Mesenchymal stem cell (in vitro differentiated cells and primary cell): ENCODE data around the gene TRIM22.
"Not testable (repeated sequence)": the region's sequence is repeated elsewhere in the genome, so short reads cannot be mapped to it uniquely, and the experiment has no call there.

Experiments
- DNase-seq: peaks from one replicate; pipeline ENCODE4 v3.0.0-alpha.2; 2013
- H2AFZ ChIP-seq: one replicate; pipeline ENCODE4 v1.6.1; 2013; ENCODE audit warnings: low read depth, mild to moderate bottlenecking, control low read depth, inconsistent platforms, low read length, moderate library complexity
- H2AK5ac ChIP-seq: 2 replicates; pipeline ENCODE4 v1.6.1; 2013; ENCODE audit warnings: low read length, moderate library complexity, mild to moderate bottlenecking, inconsistent platforms; ENCODE audit not compliant: severe bottlenecking
- H2BK120ac ChIP-seq: one replicate; pipeline ENCODE4 v1.6.1; 2013; ENCODE audit warnings: low read depth, mild to moderate bottlenecking, inconsistent platforms, low read length, moderate library complexity
- H2BK12ac ChIP-seq, 2 experiments: one replicate each; pipeline ENCODE4 v1.6.1; 2013; ENCODE audit warnings: inconsistent platforms in 2 of 2, low read length in 2 of 2, mild to moderate bottlenecking in 2 of 2, moderate library complexity in 2 of 2, control low read depth in 1 of 2
- H2BK15ac ChIP-seq: one replicate; pipeline ENCODE4 v1.6.1; 2013; ENCODE audit warnings: mild to moderate bottlenecking, low read depth, inconsistent platforms; ENCODE audit not compliant: poor library complexity, severe bottlenecking
- H2BK5ac ChIP-seq: 2 replicates; pipeline ENCODE4 v1.6.1; 2013; ENCODE audit warnings: low read depth, mild to moderate bottlenecking, low read length, control low read depth, inconsistent platforms; ENCODE audit not compliant: poor library complexity, severe bottlenecking
- H3K14ac ChIP-seq, 2 experiments: one replicate each; pipeline ENCODE4 v1.6.1; 2013; ENCODE audit warnings: inconsistent platforms in 2 of 2, low read length in 2 of 2, control low read depth in 1 of 2, mild to moderate bottlenecking in 1 of 2, moderate library complexity in 1 of 2
- H3K18ac ChIP-seq, 2 experiments: one replicate each; pipeline ENCODE4 v1.6.1; 2013; ENCODE audit warnings: inconsistent platforms in 2 of 2, low read length in 2 of 2, control low read depth in 1 of 2, low read depth in 1 of 2, mild to moderate bottlenecking in 1 of 2
- H3K23ac ChIP-seq, 2 experiments: one replicate each; pipeline ENCODE4 v1.6.1; 2013; ENCODE audit warnings: inconsistent platforms in 2 of 2, low read length in 2 of 2, mild to moderate bottlenecking in 2 of 2, moderate library complexity in 2 of 2, control low read depth in 1 of 2
- H3K27ac ChIP-seq: 2 replicates; pipeline ENCODE4 v1.5.1; 2013; ENCODE audit warnings: mild to moderate bottlenecking, moderate library complexity, low read length, control low read depth, inconsistent platforms; ENCODE audit not compliant: poor library complexity, severe bottlenecking
- H3K27me3 ChIP-seq, 2 experiments: 2 replicates each; pipeline versions ENCODE4 v1.6.1 to v1.7.0; 2013; ENCODE audit warnings: low read length in 2 of 2, mild to moderate bottlenecking in 2 of 2, moderate library complexity in 2 of 2, control low read depth in 1 of 2, inconsistent platforms in 1 of 2; ENCODE audit not compliant: control insufficient read depth in 1 of 2, insufficient read depth in 1 of 2
- H3K36me3 ChIP-seq, 2 experiments: 2 replicates each; pipeline versions ENCODE4 v1.6.1 to v1.7.0; 2013; ENCODE audit warnings: low read length in 2 of 2, control low read depth in 1 of 2, inconsistent platforms in 1 of 2, low read depth in 1 of 2, mild to moderate bottlenecking in 1 of 2; ENCODE audit not compliant: insufficient read depth in 2 of 2, control insufficient read depth in 1 of 2
- H3K4ac ChIP-seq, 2 experiments: one replicate each; pipeline ENCODE4 v1.6.1; 2013; ENCODE audit warnings: inconsistent platforms in 2 of 2, low read length in 2 of 2, mild to moderate bottlenecking in 2 of 2, moderate library complexity in 2 of 2, control low read depth in 1 of 2, low read depth in 1 of 2
- H3K4me1 ChIP-seq: 2 replicates; pipeline ENCODE4 v1.6.1; 2013; ENCODE audit warnings: low read depth, low read length, control low read depth; ENCODE audit not compliant: control insufficient read depth, insufficient read depth
- H3K4me2 ChIP-seq: 2 replicates; pipeline ENCODE4 v1.6.1; 2013; ENCODE audit warnings: low read length, mild to moderate bottlenecking, inconsistent platforms; ENCODE audit not compliant: poor library complexity, severe bottlenecking
- H3K4me3 ChIP-seq, 2 experiments: 2 replicates each; pipeline versions ENCODE4 v1.5.1 to v1.7.0; 2013; ENCODE audit warnings: low read length in 2 of 2, mild to moderate bottlenecking in 2 of 2, control low read depth in 1 of 2, low read depth in 1 of 2; ENCODE audit not compliant: insufficient read depth in 1 of 2
- H3K79me1 ChIP-seq: replicated peaks from 2 replicates; pipeline ENCODE4 v1.6.1; 2013; ENCODE audit warnings: mild to moderate bottlenecking, control low read depth, low read length, inconsistent platforms; ENCODE audit not compliant: poor library complexity, severe bottlenecking
- H3K9ac ChIP-seq: 2 replicates; pipeline ENCODE4 v1.7.0; 2013; ENCODE audit warnings: mild to moderate bottlenecking, low read length, moderate library complexity
- H3K9me3 ChIP-seq: 2 replicates; pipeline ENCODE4 v1.7.0; 2013; ENCODE audit warnings: mild to moderate bottlenecking, low read length; ENCODE audit not compliant: control insufficient read depth
- H4K8ac ChIP-seq: one replicate; pipeline ENCODE4 v1.6.1; 2013; ENCODE audit warnings: inconsistent platforms, mild to moderate bottlenecking, low read length, moderate library complexity
- H4K91ac ChIP-seq: one replicate; pipeline ENCODE4 v1.6.1; 2013; ENCODE audit warnings: mild to moderate bottlenecking, low read length, inconsistent platforms
- WGBS: methylation state at CpG from one replicate; pipeline ENCODE4 v1.1.7; 2013; ENCODE audit warnings: mixed read lengths; 5-methylcytosine and 5-hydroxymethylcytosine counted together

TRIM22 gene

DNA sequence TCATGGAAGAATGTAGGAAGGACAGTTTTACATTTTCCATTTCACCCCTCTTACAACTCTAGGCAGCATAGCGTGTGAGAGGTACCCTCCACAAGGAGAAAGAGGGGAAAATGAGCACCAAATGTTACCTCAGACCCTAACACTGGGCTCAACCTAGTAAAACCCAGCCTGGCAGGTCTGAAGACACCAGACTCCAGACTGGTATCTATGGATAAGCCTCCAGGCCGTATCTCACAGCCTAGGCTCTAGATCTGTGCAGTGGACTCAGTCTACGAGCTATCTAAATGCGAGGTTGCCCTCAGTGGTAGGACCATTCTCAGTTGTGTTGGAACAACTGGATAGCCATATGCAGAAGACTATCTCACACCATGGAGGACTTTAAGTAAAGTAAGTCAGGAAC lies 15.2 kb upstream of the TRIM22 start:
- Histone ChIP-seq H2AK5ac (no peak overlapping the region), H3K4me2 (no peak overlapping the region), H3K9ac (no peak overlapping the region), H3K9me3 (peaks cover 3% of the 10 kb centered on the region), H3K27me3 (no peaks in the 10 kb centered on the region), H4K8ac (no peak overlapping the region), H3K23ac (no peak overlapping the region), H2BK12ac (no peak overlapping the region), H3K4me1 (peaks cover 4% of the 10 kb centered on the region), H3K4ac (no peak overlapping the region), H4K91ac (no peak overlapping the region), H2BK120ac (no peak overlapping the region), H3K14ac (no peak overlapping the region), H3K79me1 (peaks cover 21% of the 10 kb centered on the region), H3K18ac (no peak overlapping the region), H3K4me3 (no peak overlapping the region), H2AFZ (no peak overlapping the region), H2BK15ac (no peak overlapping the region), H3K36me3 (peaks cover 17 to 39% of the 10 kb centered on the region in 2 experiments), H3K27ac (no peak overlapping the region), H2BK5ac (no peak overlapping the region)
- WGBS: 97% methylated on average over 4 of the region's 4 CpGs
- no peak for DNase-seq

DNA sequence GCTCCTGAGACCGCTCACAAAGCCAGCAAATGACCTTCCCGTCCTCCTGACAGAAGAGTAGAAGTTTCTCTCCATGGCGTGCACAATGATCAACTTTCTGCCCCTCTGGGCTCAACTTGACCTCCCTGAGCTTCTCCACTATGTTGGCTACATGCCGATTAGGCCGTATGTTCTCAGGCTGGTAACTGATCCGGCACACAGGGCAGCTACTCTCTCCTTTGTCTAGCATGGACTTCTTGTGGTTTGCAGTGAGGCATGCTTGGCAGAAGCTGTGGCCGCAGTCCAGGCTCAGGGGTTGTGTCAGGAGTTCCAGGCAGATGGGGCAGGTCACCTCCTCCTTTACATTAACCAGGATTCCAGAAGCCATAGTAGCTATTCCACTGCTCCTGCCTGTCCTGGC lies 9.8 kb upstream of the TRIM22 start:
- Histone ChIP-seq H4K91ac (peak overlapping the region; percentile 27), H3K27me3 (no peaks in the 10 kb centered on the region), H3K14ac (no peak overlapping the region), H3K9me3 (peaks cover 3% of the 10 kb centered on the region), H3K36me3 (peaks cover 23 to 25% of the 10 kb centered on the region in 2 experiments), H3K79me1 (peaks cover 25% of the 10 kb centered on the region), H4K8ac (peak overlapping the region; percentile 60), H2BK15ac (no peak overlapping the region), H2AK5ac (no peak overlapping the region), H3K4me2 (no peak overlapping the region), H3K27ac (no peak overlapping the region), H3K9ac (no peak overlapping the region), H3K4ac (no peak overlapping the region), H3K4me3 (no peak overlapping the region), H2AFZ (no peak overlapping the region), H2BK120ac (no peak overlapping the region), H2BK5ac (no peak overlapping the region), H3K23ac (no peak overlapping the region), H2BK12ac (no peak overlapping the region), H3K18ac (no peak overlapping the region), H3K4me1 (peaks cover 6% of the 10 kb centered on the region)
- WGBS: 98% methylated on average over 7 of the region's 7 CpGs
- no peak for DNase-seq

DNA sequence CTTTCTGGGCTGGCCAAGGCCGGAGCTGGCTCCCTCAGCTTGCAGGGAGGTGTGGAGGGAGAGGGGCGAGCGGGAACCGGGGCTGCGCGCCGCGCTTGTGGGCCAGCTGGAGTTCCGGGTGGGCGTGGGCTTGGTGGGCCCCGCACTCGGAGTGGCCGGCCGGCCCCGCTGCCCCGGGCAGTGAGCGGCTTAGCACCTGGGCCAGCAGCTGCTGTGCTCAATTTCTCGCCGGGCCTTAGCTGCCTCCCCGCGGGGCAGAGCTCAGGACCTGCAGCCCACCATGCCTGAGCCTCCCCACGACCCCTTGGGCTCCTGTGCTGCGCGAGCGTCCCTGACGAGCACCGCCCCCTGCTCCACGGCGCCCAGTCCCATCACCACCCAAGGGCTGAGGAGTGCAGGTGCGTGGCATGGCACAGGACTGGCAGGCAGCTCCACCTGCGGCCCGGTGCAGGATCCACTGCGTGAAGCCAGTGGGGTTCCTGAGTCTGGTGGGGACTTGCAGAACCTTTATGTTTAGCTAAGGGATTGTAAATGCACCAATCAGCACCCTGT lies 6.6 kb upstream of the TRIM22 start:
- H2BK12ac ChIP-seq, H3K4me1 ChIP-seq, H2AFZ ChIP-seq, H3K9me3 ChIP-seq, H3K4me3 ChIP-seq, H3K27ac ChIP-seq, H3K4ac ChIP-seq, H4K8ac ChIP-seq, H2AK5ac ChIP-seq, H2BK15ac ChIP-seq, H3K4me2 ChIP-seq, H3K9ac ChIP-seq, H2BK5ac ChIP-seq, H4K91ac ChIP-seq, H2BK120ac ChIP-seq, H3K14ac ChIP-seq, H3K27me3 ChIP-seq, DNase-seq, H3K23ac ChIP-seq: not testable (repeated sequence)
- 95% methylated on average over 23 of the region's 33 CpGs for WGBS
- Histone ChIP-seq H3K18ac (peak overlapping the region in 1 of 2 experiments; percentile 5), H3K79me1 (peaks cover 31% of the 10 kb centered on the region), H3K36me3 (peaks cover 19 to 21% of the 10 kb centered on the region in 2 experiments)

DNA sequence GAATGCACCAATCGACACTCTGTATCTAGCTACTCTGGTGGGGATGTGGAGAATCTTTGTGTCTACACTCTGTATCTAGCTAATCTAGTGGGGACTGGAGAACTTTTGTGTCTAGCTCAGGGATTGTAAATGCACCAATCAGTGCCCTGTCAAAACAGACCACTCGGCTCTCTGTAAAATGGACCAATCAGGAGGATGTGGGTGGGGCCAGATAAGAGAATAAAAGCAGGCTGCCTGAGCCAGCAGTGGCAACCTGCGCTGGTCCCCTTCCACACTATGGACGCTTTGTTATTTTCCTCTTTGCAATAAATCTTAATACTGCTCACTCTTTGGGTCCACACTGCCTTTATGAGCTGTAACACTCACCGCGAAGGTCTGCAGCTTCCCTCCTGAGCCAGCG lies 6.0 kb upstream of the TRIM22 start:
- H2BK12ac ChIP-seq, H3K9me3 ChIP-seq, H3K4me2 ChIP-seq, H2AK5ac ChIP-seq, H3K27ac ChIP-seq, H3K4me1 ChIP-seq, H3K4ac ChIP-seq, H3K23ac ChIP-seq, H3K18ac ChIP-seq, H3K27me3 ChIP-seq, H2BK5ac ChIP-seq, H4K91ac ChIP-seq, H2AFZ ChIP-seq, H2BK15ac ChIP-seq, H4K8ac ChIP-seq, DNase-seq, H2BK120ac ChIP-seq, H3K14ac ChIP-seq: not testable (repeated sequence)
- Histone ChIP-seq H3K36me3 (peaks cover 14% of the 10 kb centered on the region in 2 experiments), H3K4me3 (peak overlapping the region in 1 of 2 experiments; percentile 79), H3K79me1 (peaks cover 29% of the 10 kb centered on the region), H3K9ac (peak overlapping the region; percentile 92)
- WGBS: 94% methylated on average over 7 of the region's 7 CpGs
